ENCODE data around the gene NFKB1. TPM values are rescaled to one million over a fixed set of nuclear protein-coding genes. Genes with fewer than 3 reads are reported as not detected.

Gene NFKB1
- total and polyA plus RNA-seq, 10 of the 15 experiments (the other 5 are each of a cell fraction or from before 2014, with no cell fraction given): 8.7 to 110 (median 57.3) TPM

GRCh38 chr4:102560571-102561341 is 59.6 kb downstream of the NFKB1 start:
- H3K4me1 ChIP-seq (ENCODE audit: control insufficient read depth, insufficient read depth, low read length): peaks cover 45% of the 10 kb centered on the region
- peaks cover 2 to 15% of the 10 kb centered on the region in 2 experiments; a peak in 2 of 4 replicates for H3K36me3 ChIP-seq (ENCODE audit: control insufficient read depth in 2 of 2, insufficient read depth in 2 of 2, low read length in 1 of 2)
- peak overlapping the region; percentile 73; the same call in 1 of the 2 replicates for H3K4me2 ChIP-seq (ENCODE audit: control insufficient read depth, insufficient read depth)
- in situ Hi-C loops (cut with MboI) (no loop called here), intact Hi-C loops (cut with micrococcal nuclease; ENCODE audit: unreplicated experiment) (no loop called here)
- CTCF ChIA-PET: interaction anchor here (1.0 to 1.8 kb wide), 4 partner anchors 13 to 60 kb away, joined by 3 to 6 read pairs (median 4); no protein-coding TSS in a partner anchor
- POLR2A ChIA-PET: interaction anchor here (1.1 to 7.5 kb wide), 3 partner anchors 14 to 24 kb away, joined by 3 to 52 read pairs (median 4); no protein-coding TSS in a partner anchor
- H2AFZ ChIP-seq (ENCODE audit: control insufficient read depth, low read depth, low read length): no peak overlapping the region
- no peak overlapping the region for H3K4me3 ChIP-seq
- SMC1A ChIA-PET (ENCODE audit: uncharacterized antibody, unreplicated experiment): interaction anchor here (1.0 to 5.2 kb wide), 6 partner anchors 8 to 55 kb away, joined by 3 to 39 read pairs (median 10); no protein-coding TSS in a partner anchor
- no peaks in the 10 kb centered on the region for H3K27me3 ChIP-seq (replicated peaks in 1 of 2; ENCODE audit: control insufficient read depth in 2 of 2, insufficient read depth in 2 of 2, low read length in 1 of 2)
- no TSS peak for BruUV-seq (replicated peaks)
- H3K27ac ChIP-seq (ENCODE audit: control insufficient read depth, insufficient read depth): peak overlapping the region; percentile 40
- H4K20me1 ChIP-seq (ENCODE audit: control insufficient read depth, insufficient read depth): no peaks in the 10 kb centered on the region
- FAIRE-seq: no peak
- peak; percentile 2; the same call in 1 of the 3 replicates for ATAC-seq
- H3K79me2 ChIP-seq (ENCODE audit: control insufficient read depth, insufficient read depth, low read length): peaks cover 58% of the 10 kb centered on the region
- no peaks in the 10 kb centered on the region for H3K9me3 ChIP-seq (replicated peaks; ENCODE audit: control insufficient read depth, insufficient read depth, low read length)
- no peak overlapping the region for H3K9ac ChIP-seq (ENCODE audit: control insufficient read depth, insufficient read depth, low read length)
- 56% methylated on average over 4 of the region's 4 CpGs for WGBS (ENCODE audit: insufficient coverage, insufficient replicate concordance, low lambda C conversion rate, missing lambda C conversion rate)
- RAD21 ChIA-PET (ENCODE audit: unreplicated experiment): interaction anchor here (0.9 to 1.4 kb wide), 3 partner anchors 14 to 26 kb away, joined by 3 to 4 read pairs (median 4); no protein-coding TSS in a partner anchor
- DNase-seq (ENCODE audit: low read depth, low spot score): no peak
- TF ChIP-seq FOS (IDR thresholded peaks at IDR 0.05; ENCODE audit: borderline replicate concordance, extremely low read depth, insufficient read length): no peak
- no peak for TF ChIP-seq IKZF1 (conservative IDR thresholded peaks at IDR 0.05)
- no peak for TF ChIP-seq CREM (IDR thresholded peaks at IDR 0.05; ENCODE audit: low read depth)
- no peak for TF ChIP-seq DPF2 (IDR thresholded peaks at IDR 0.05)
- no peak for TF ChIP-seq NR2C1 (IDR thresholded peaks at IDR 0.05)
- TF ChIP-seq TCF3 (IDR thresholded peaks at IDR 0.05; ENCODE audit: borderline replicate concordance, insufficient read depth, low read depth, low read length): no peak
- TF ChIP-seq ZBTB4 (CRISPR knock-in tag; IDR thresholded peaks at IDR 0.05): no peak
- no peak for TF ChIP-seq ZNF592 (IDR thresholded peaks at IDR 0.05)
- no peak for TF ChIP-seq PRDM15 (CRISPR knock-in tag; IDR thresholded peaks at IDR 0.05)
- no peak for TF ChIP-seq MEF2B (IDR thresholded peaks at IDR 0.05; ENCODE audit: partially characterized antibody, poor library complexity, severe bottlenecking)
